HG03064 (cell line): ENCODE results near the gene CERS2.

Source experiments
- ATAC-seq: cut with Tn5 transposase; IDR thresholded peaks from one replicate; pipeline ENCODE4 v1.9.1; 2021; ENCODE audit warnings: low read depth; ENCODE audit not compliant: unreplicated experiment

Gene CERS2

GRCh38 chr1:150999051-150999674 is 24.5 kb upstream of the CERS2 start:
- no peak for ATAC-seq

- no peak for ATAC-seq
These were observed 23.3 kb upstream of the CERS2 start for GRCh38 chr1:150997949-150998348.

GRCh38 chr1:150997126-150997872 is 22.7 kb upstream of the CERS2 start:
- ATAC-seq = no peak

DNA sequence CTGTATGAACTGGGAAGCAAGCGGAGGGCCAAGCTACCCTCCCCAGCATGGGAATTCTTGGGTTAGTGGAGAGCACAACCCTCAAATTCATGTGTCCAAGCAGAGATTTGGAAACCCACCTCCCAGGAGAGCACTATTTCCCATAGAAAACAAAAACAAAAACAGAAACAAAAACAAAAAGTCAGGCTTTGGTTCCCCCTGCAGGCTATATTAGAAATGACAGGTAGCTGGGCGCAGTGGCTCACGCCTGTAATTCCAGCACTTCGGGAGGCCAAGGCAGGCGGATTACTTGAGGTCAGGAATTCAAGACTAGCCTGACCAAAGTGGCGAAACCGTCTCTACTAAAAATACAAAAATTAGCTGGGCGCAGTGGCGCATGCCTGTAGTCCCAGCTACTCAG is 21.3 kb upstream of the CERS2 start:
- no peak for ATAC-seq

GRCh38 chr1:150995460-150995859 is 20.8 kb upstream of the CERS2 start:
- no peak for ATAC-seq

GRCh38 chr1:150994248-150994647 is 19.6 kb upstream of the CERS2 start:
- no peak for ATAC-seq

DNA sequence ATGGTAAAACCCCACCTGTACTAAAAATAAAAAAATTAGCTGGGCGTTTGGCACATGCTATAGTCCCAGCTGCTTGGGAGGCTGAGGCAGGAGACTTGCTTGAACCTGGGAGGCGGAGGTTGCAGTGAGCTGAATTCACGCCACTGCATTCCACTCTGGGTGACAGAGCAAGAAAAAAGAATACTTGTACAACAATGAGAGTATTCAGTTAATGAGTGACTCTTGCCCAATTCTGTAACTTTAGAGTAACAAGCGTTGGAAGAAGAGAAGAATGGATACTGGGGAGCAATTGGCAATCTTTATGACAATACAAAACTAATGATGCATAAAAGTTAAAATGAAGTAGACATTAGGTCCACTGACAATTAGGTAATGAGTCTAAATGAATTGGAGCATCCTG is 18.0 kb upstream of the CERS2 start:
- ATAC-seq = no peak

GRCh38 chr1:150987924-150988323 is 13.3 kb upstream of the CERS2 start:
- no peak for ATAC-seq

GRCh38 chr1:150985179-150985825 is 10.7 kb upstream of the CERS2 start:
- no peak for ATAC-seq

GRCh38 chr1:150981805-150982712 is 7.4 kb upstream of the CERS2 start, which contains the start of gene ANXA9:
TSS of gene ANXA9 (plus strand) at chr1:150982292. CDS start at chr1:150983106, 814 bp downstream.
- no peak for ATAC-seq

- ATAC-seq = no peak
These were observed 6.7 kb upstream of the CERS2 start for GRCh38 chr1:150981177-150981804.

GRCh38 chr1:150979092-150980056 is 4.7 kb upstream of the CERS2 start:
- no peak for ATAC-seq

- ATAC-seq = no peak
These were observed 2.5 kb upstream of the CERS2 start for GRCh38 chr1:150976879-150977694.

- no peak for ATAC-seq
These were observed 1.8 kb upstream of the CERS2 start for GRCh38 chr1:150976401-150976821.

GRCh38 chr1:150973836-150974579 is 627 bp downstream of the CERS2 start:
- peak; percentile 48 for ATAC-seq

- ATAC-seq = no peak
These were observed 1.3 kb downstream of the CERS2 start for GRCh38 chr1:150973258-150973835.

DNA sequence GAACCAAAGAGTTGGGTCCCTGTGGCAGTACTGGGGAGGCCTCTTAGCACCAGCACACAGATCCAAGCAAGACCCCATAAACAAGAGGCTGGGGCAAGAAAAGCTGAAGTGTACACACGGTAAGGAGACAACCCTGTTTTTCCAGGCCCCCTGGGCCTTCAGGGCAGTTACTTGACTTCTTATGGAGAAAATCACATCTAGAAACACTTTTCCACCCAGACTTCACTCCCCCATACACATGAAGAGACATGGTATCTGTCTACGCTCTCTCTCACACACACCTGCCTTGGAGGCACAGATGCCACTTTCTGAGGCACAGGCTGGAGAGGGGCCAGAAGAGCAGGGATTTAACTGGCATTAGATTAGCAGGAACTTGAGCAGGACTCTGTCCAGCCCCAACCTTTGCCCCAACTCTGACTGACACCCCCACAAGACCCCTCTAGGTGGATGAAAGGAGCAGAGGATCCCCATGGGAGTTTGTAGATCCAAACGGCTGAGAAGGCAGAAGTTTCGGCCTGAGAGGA is 2.2 kb downstream of the CERS2 start:
- ATAC-seq = no peak
